ENCODE measurements around the gene PHETA2. TPM values are rescaled to one million over a fixed set of nuclear protein-coding genes. Genes with fewer than 3 reads are reported as not detected.
"Not testable (repeated sequence)": the region's sequence is repeated elsewhere in the genome, so short reads cannot be mapped to it uniquely, and the experiment has no call there.

PHETA2 gene
- total and polyA plus RNA-seq, 2 experiments from 2014 or later = 5.4 to 8.3 TPM

- Histone ChIP-seq H2AFZ (no peak overlapping the region), H3K79me2 (no peaks in the 10 kb centered on the region), H3K27ac (no peak overlapping the region), H3K4me1 (ENCODE audit: insufficient read depth) (no peaks in the 10 kb centered on the region), H3K27me3 (no peaks in the 10 kb centered on the region), H3K9me2 (replicated peaks; ENCODE audit: insufficient read depth) (no peaks in the 10 kb centered on the region), H4K20me1 (ENCODE audit: insufficient read depth, poor library complexity, severe bottlenecking) (no peaks in the 10 kb centered on the region), H3K36me3 (replicated peaks; ENCODE audit: insufficient read depth, low read depth) (no peaks in the 10 kb centered on the region), H3K4me3 (no peak overlapping the region), H3K9me3 (ENCODE audit: low read depth) (no peaks in the 10 kb centered on the region), H3K4me2 (no peak overlapping the region)
- no peak for TF ChIP-seq EZH2 (IDR thresholded peaks at IDR 0.05; ENCODE audit: borderline replicate concordance)
- no peak for TF ChIP-seq EZH2phosphoT487 (IDR thresholded peaks at IDR 0.05; ENCODE audit: low read depth, severe bottlenecking, unreplicated experiment)
- TF ChIP-seq CTCF (IDR thresholded peaks at IDR 0.05; ENCODE audit: poor library complexity) = no peak
- DNase-seq (ENCODE audit: low spot score) = no peak
- 54% methylated on average over 4 of the region's 4 CpGs for WGBS (ENCODE audit: low lambda C conversion rate, missing lambda C conversion rate)
Measured at GRCh38 chr22:42111798-42112197, 37.8 kb downstream of the PHETA2 start.

GRCh38 chr22:42112793-42113192 is 38.7 kb downstream of the PHETA2 start:
- not testable (repeated sequence) for H3K27me3 ChIP-seq; H3K9me2 ChIP-seq (replicated peaks; ENCODE audit: insufficient read depth); H3K79me2 ChIP-seq; H3K27ac ChIP-seq; H4K20me1 ChIP-seq (ENCODE audit: insufficient read depth, poor library complexity, severe bottlenecking); H3K9me3 ChIP-seq (ENCODE audit: low read depth); H3K4me1 ChIP-seq (ENCODE audit: insufficient read depth); H3K4me2 ChIP-seq; H3K4me3 ChIP-seq; H3K36me3 ChIP-seq (replicated peaks; ENCODE audit: insufficient read depth, low read depth); H2AFZ ChIP-seq; DNase-seq (ENCODE audit: low spot score)
- WGBS (ENCODE audit: low lambda C conversion rate, missing lambda C conversion rate) = 13% methylated on average over 4 of the region's 4 CpGs
- peak; percentile 27 for TF ChIP-seq CTCF (IDR thresholded peaks at IDR 0.05; ENCODE audit: poor library complexity)

- H3K4me1 ChIP-seq (ENCODE audit: insufficient read depth) = no peaks in the 10 kb centered on the region
- no peaks in the 10 kb centered on the region for H4K20me1 ChIP-seq (ENCODE audit: insufficient read depth, poor library complexity, severe bottlenecking)
- H2AFZ ChIP-seq = no peak overlapping the region
- TF ChIP-seq CTCF (IDR thresholded peaks at IDR 0.05; ENCODE audit: poor library complexity) (peak; percentile 59), EZH2phosphoT487 (IDR thresholded peaks at IDR 0.05; ENCODE audit: low read depth, severe bottlenecking, unreplicated experiment) (no peak), EZH2 (IDR thresholded peaks at IDR 0.05; ENCODE audit: borderline replicate concordance) (no peak)
- peak; percentile 80 for DNase-seq (ENCODE audit: low spot score)
- H3K36me3 ChIP-seq (replicated peaks; ENCODE audit: insufficient read depth, low read depth) = no peaks in the 10 kb centered on the region
- H3K27ac ChIP-seq = peak overlapping the region; percentile 82
- no peaks in the 10 kb centered on the region for H3K9me2 ChIP-seq (replicated peaks; ENCODE audit: insufficient read depth)
- no peaks in the 10 kb centered on the region for H3K27me3 ChIP-seq
- no peak overlapping the region for H3K4me3 ChIP-seq
- WGBS (ENCODE audit: low lambda C conversion rate, missing lambda C conversion rate) = 36% methylated on average over 7 of the region's 7 CpGs
- peak overlapping the region; percentile 64 for H3K4me2 ChIP-seq
- no peaks in the 10 kb centered on the region for H3K9me3 ChIP-seq (ENCODE audit: low read depth)
- no peaks in the 10 kb centered on the region for H3K79me2 ChIP-seq
Measured at GRCh38 chr22:42114721-42115120, 40.7 kb downstream of the PHETA2 start.

- H3K4me2 ChIP-seq = peak overlapping the region; percentile 64
- not testable (repeated sequence) for H2AFZ ChIP-seq; H4K20me1 ChIP-seq (ENCODE audit: insufficient read depth, poor library complexity, severe bottlenecking); H3K9me3 ChIP-seq (ENCODE audit: low read depth); H3K27me3 ChIP-seq; H3K4me1 ChIP-seq (ENCODE audit: insufficient read depth); H3K9me2 ChIP-seq (replicated peaks; ENCODE audit: insufficient read depth); H3K36me3 ChIP-seq (replicated peaks; ENCODE audit: insufficient read depth, low read depth); H3K79me2 ChIP-seq; H3K4me3 ChIP-seq
- WGBS (ENCODE audit: low lambda C conversion rate, missing lambda C conversion rate) = 43% methylated on average over 6 of the region's 6 CpGs
- peak; percentile 39 for DNase-seq (ENCODE audit: low spot score)
- peak overlapping the region; percentile 82 for H3K27ac ChIP-seq
Measured at GRCh38 chr22:42115420-42115830, 41.4 kb downstream of the PHETA2 start.

Data from hepatocyte (in vitro differentiated cells).